ENCODE results near the gene MOSPD2. TPM values are rescaled to one million over a fixed set of nuclear protein-coding genes. Genes with fewer than 3 reads are reported as not detected.

MOSPD2 gene
- total and polyA plus RNA-seq, 2 of the 8 experiments (the other 6 are each of a cell fraction or from before 2014, with no cell fraction given) = 4.5 to 12.1 TPM

DNA sequence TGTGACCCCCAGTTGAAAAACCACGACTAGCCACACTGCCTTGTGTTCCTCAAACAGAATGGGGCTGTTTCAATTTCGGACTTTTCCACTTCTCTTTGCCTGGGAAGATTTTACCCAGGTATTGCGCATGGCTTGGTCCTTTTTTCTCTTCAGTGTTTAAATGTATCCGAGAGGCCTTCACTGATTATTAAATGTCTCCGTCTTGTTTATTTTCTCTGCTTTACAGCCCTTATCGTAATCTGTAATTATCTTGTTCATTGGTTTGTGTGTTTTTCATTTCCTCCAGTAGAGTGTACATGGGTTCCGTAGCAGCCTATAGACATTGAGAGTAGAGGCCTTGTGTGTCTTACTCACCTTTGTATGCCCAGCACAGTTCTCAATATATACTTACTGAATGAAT lies 2.4 kb downstream of the MOSPD2 start:
- Histone ChIP-seq H4K8ac (ENCODE audit: extremely low read depth, insufficient read depth, low read length) (no peak overlapping the region), H3K14ac (ENCODE audit: insufficient read length) (no peak overlapping the region), H3K4ac (replicated peaks; ENCODE audit: insufficient read length, low read depth, low read length) (no peak overlapping the region), H3K23me2 (ENCODE audit: low read depth, low read length) (0 out of 2 replicates have a peak, but pooled peaks cover 5% of the 10 kb centered on the region), H2BK12ac (ENCODE audit: low read depth, low read length) (no peak overlapping the region), H4K5ac (ENCODE audit: insufficient read length, low read depth, low read length) (no peak overlapping the region), H2BK5ac (ENCODE audit: low read depth, low read length) (no peak overlapping the region), H3K4me3 (ENCODE audit: extremely low read depth in 1 of 4, insufficient read depth in 2 of 4, low read depth in 3 of 4, low read length in 4 of 4) (no peak overlapping the region), H2AK5ac (ENCODE audit: low read depth, low read length) (no peak overlapping the region), H3K56ac (replicated peaks; ENCODE audit: insufficient read length, low read depth, low read length) (no peak overlapping the region), H3K36me3 (ENCODE audit: control insufficient read depth in 2 of 4, insufficient read depth in 4 of 4, low read length in 3 of 4) (no peaks in the 10 kb centered on the region), H4K91ac (replicated peaks; ENCODE audit: insufficient read length, low read length) (no peak overlapping the region), H3K27ac (ENCODE audit: low read depth, low read length) (no peak overlapping the region), H4K20me1 (replicated peaks in 1 of 2; ENCODE audit: control insufficient read depth in 1 of 2, insufficient read depth in 2 of 2, low read length in 2 of 2) (no peaks in the 10 kb centered on the region), H2BK15ac (ENCODE audit: low read length) (no peak overlapping the region), H3K79me2 (ENCODE audit: control insufficient read depth in 1 of 2, insufficient read depth in 2 of 2, low read length in 2 of 2) (peaks cover 0 to 34% of the 10 kb centered on the region in 2 experiments; a peak in 2 of 4 replicates), H3K9me3 (ENCODE audit: insufficient read depth in 2 of 2, low read depth in 1 of 2, low read length in 1 of 2) (no peaks in the 10 kb centered on the region), H2BK120ac (replicated peaks; ENCODE audit: low read depth, low read length) (no peak overlapping the region), H3K4me2 (ENCODE audit: insufficient read depth in 1 of 2, low read depth in 2 of 2, low read length in 2 of 2) (no peak overlapping the region), H3K9ac (replicated peaks in 1 of 4; ENCODE audit: extremely low read depth in 1 of 4, low read depth in 3 of 4, low read length in 3 of 4) (no peak overlapping the region), H3K18ac (ENCODE audit: extremely low read depth, low read length) (no peak overlapping the region), H3K79me1 (ENCODE audit: low read depth, low read length) (no peaks in the 10 kb centered on the region), H2BK20ac (ENCODE audit: low read length) (no peak overlapping the region), H2AFZ (ENCODE audit: low read length) (no peak overlapping the region), H3K4me1 (replicated peaks in 1 of 4; ENCODE audit: control insufficient read depth in 3 of 4, insufficient read depth in 4 of 4, low read length in 3 of 4) (no peaks in the 10 kb centered on the region), H3K27me3 (replicated peaks in 1 of 4; ENCODE audit: control insufficient read depth in 3 of 4, extremely low read depth in 1 of 4, insufficient read depth in 3 of 4, low read length in 3 of 4) (no peaks in the 10 kb centered on the region), H3K23ac (ENCODE audit: insufficient read length) (no peak overlapping the region)
- ChIA-PET CTCF (ENCODE audit: partially characterized antibody) (no interaction called here), POLR2A (ENCODE audit: partially characterized antibody) (no interaction called here)
- no peak for TF ChIP-seq POLR2A (IDR thresholded peaks at IDR 0.05; ENCODE audit: control extremely low read depth in 1 of 2, low read depth in 2 of 2, low read length in 2 of 2)
- no peak for TF ChIP-seq SIX5 (IDR thresholded peaks at IDR 0.05; ENCODE audit: low read depth, low read length)
- TF ChIP-seq ATF3 (IDR thresholded peaks at IDR 0.05; ENCODE audit: insufficient read depth, low read depth, low read length) = no peak
- no peak for TF ChIP-seq POU5F1 (IDR thresholded peaks at IDR 0.05; ENCODE audit: low read depth, low read length)
- no peak for TF ChIP-seq SP1 (IDR thresholded peaks at IDR 0.05; ENCODE audit: low read depth, low read length)
- no peak for TF ChIP-seq SIRT6 (IDR thresholded peaks at IDR 0.05; ENCODE audit: low read length)
- no peak for TF ChIP-seq USF2 (IDR thresholded peaks at IDR 0.05; ENCODE audit: low read length)
- TF ChIP-seq HDAC6 (IDR thresholded peaks at IDR 0.05; ENCODE audit: low read depth, low read length) = no peak
- TF ChIP-seq E2F6 (IDR thresholded peaks at IDR 0.05) = no peak
- no peak for TF ChIP-seq MAFK (IDR thresholded peaks at IDR 0.05; ENCODE audit: low read depth, low read length)
- TF ChIP-seq EZH2 (IDR thresholded peaks at IDR 0.05; ENCODE audit: low read depth, low read length, severe bottlenecking) = no peak
- no peak for TF ChIP-seq SP2 (IDR thresholded peaks at IDR 0.05; ENCODE audit: low read length)
- TF ChIP-seq KDM5A (IDR thresholded peaks at IDR 0.05; ENCODE audit: low read length) = no peak
- FAIRE-seq = peak; percentile 58
- no peak for DNase-seq (ENCODE audit: low read depth in 1 of 2, low spot score in 2 of 2)
- WGBS, 2 experiments (ENCODE audit: extremely low coverage in 1 of 2, insufficient coverage in 1 of 2, insufficient read length in 1 of 2, insufficient replicate concordance in 2 of 2, low coverage in 1 of 2, low lambda C conversion rate in 2 of 2, missing lambda C conversion rate in 1 of 2) = 92% methylated on average over 7 of the region's 7 CpGs; no CpG with 5 or more reads in 1 of the 2 experiments

Measured in H1 (cell line).